Urinary bladder (tissue), 4 donors: ENCODE measurements around the gene LPCAT1. TPM values are rescaled to one million over a fixed set of nuclear protein-coding genes. Genes with fewer than 3 reads are reported as not detected.

Experiments
- DNase-seq: peaks from one replicate; pipeline ENCODE4 v3.0.0-alpha.2; 2015; ENCODE audit errors: extremely low spot score
- H3K27ac ChIP-seq: one replicate; pipeline ENCODE4 v1.5.1; 2013; ENCODE audit warnings: low read depth, mild to moderate bottlenecking, moderate library complexity
- H3K36me3 ChIP-seq: one replicate; pipeline ENCODE4 v1.6.1; 2013; ENCODE audit warnings: mild to moderate bottlenecking, moderate library complexity; ENCODE audit not compliant: insufficient read depth
- H3K4me1 ChIP-seq: one replicate; pipeline ENCODE4 v1.6.1; 2013; ENCODE audit warnings: mild to moderate bottlenecking, moderate library complexity; ENCODE audit not compliant: insufficient read depth
- H3K4me3 ChIP-seq: one replicate; pipeline ENCODE4 v1.5.1; 2013; ENCODE audit warnings: low read depth, low read length
- WGBS: extraction: QIAGEN DNeasy Blood & Tissue Kit; methylation state at CpG from one replicate; pipeline ENCODE4 v1.1.7; 2013; 5-methylcytosine and 5-hydroxymethylcytosine counted together
- polyA plus RNA-seq: library from polyadenylated mRNA; stranded (reverse); fragments of 200-250 nt; gene quantifications from one replicate; pipeline ENCODE4 v1.2.3, GENCODE V29; 2013
- total RNA-seq: library from RNA; depleted of rRNA; stranded (reverse); fragments of >200 nt; gene quantifications from one replicate; pipeline ENCODE4 v1.2.3, GENCODE V29; 2014
- donor health status: healthy with polysubstance abuse.
- donor health status: healthy.

The LPCAT1 gene
- total and polyA plus RNA-seq, 2 donors = 31.4 to 32.9 TPM

DNA sequence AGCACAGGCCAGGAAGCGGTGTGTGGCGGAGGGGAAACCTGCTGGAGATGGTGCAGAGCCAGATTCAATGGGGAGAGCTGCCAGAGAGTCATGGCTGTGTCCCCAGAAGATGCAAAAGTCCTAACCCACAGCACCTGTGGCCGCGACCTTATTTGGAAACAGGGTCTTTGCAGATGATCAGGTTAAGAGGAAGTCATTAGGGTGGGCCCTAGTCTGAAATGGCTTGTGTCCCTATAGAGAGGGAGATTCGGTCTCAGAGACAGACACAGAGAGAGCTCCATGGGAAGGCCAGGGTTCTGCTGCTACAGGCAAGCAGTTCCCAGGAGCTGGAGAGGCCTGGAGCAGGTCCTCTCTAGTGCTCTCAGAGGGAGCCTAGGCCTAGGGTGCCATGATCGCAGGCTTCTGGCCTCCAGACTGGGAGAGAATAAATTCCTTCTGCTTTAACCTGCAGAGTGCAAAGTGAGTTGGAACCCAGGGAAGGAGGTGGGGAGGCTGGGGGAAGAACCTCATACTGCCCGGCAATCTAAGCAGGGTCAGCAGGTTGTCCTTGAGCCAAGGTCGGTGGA, 1.9 kb upstream of the LPCAT1 start:
- 97% methylated on average over 8 of the region's 8 CpGs for WGBS
- no peaks in the 10 kb centered on the region for H3K36me3 ChIP-seq
- no peak for DNase-seq
- H3K4me1 ChIP-seq = no peaks in the 10 kb centered on the region
- H3K27ac ChIP-seq = no peak overlapping the region
- no peak overlapping the region for H3K4me3 ChIP-seq

DNA sequence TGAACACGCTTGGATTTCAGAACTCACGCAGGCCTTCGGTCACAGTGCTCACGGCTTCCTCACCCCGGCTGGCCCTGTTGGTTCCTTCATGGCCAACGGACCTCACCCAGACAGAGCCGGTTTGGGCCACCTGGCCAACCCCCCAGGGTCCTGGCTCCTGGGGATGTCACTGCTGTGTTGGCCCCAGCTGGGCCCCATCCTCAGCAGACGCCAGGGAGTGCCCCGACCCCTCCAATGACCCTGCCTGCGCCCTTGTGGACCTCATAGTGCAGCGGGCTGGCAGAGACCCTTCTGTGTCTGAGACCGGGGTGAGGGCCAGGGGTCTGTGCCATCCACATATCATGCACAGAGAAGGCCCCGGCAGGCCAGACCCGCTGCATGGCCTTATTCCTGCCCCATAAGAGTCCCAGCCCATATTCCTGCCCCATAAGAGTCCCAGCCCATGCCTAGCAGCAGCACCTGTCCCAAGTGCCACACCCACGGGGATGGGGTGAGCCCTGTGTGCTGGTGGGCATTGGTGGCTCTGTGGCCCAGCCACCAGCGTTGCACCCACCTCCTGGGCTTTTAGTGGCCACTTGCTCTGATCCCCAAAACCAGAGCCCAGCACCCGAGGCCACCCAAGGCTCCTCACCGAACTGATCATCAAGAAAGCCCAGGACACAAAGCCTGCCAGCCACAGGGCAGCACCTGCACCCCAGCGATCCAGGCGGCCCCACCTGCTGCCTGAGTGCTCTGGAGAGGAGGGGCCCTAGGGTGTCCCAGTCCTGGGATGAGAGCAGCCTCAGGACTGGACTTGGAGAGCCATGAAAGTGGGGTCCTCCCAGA, 1.3 kb upstream of the LPCAT1 start:
- no peaks in the 10 kb centered on the region for H3K36me3 ChIP-seq
- no peak for DNase-seq
- no peaks in the 10 kb centered on the region for H3K4me1 ChIP-seq
- H3K27ac ChIP-seq = no peak overlapping the region
- WGBS = 94% methylated on average over 20 of the region's 20 CpGs
- no peak overlapping the region for H3K4me3 ChIP-seq

DNA sequence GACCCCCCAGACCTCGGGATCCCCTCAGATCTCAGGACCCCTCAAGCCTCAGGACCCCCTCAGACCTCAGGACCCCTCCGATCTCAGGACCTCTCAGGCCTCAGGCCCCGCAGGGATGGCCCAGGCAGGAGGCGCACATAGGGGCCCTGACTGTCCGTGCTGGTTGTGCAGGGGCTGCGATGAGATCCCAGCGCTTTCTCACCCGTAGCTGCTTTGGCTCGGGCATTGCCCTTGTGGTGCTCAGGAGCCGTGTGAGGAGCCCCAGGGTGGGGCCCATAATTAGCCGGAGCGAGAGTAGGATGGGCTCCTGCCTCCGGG, 680 bp upstream of the LPCAT1 start:
- no peaks in the 10 kb centered on the region for H3K36me3 ChIP-seq
- H3K4me1 ChIP-seq = no peaks in the 10 kb centered on the region
- no peak overlapping the region for H3K27ac ChIP-seq
- no peak for DNase-seq
- peak overlapping the region; percentile 96 for H3K4me3 ChIP-seq
- WGBS = 76% methylated on average over 13 of the region's 13 CpGs

DNA sequence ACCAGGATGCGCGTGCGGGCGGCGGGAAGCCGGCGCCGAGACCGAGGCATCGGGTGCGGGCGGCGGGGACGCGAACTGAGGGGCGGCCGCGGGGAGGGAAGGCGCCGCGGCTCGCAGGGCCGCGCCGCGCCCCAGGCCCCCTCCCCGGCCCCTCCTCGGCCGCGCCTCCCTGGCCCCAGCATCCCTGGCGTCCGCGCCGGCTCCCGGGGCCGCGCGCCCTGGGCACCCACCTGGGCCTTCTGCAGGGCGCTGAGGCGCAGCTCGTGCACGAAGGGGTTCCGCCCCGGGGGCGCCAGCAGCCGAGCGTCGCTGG, 324 bp downstream of the LPCAT1 start:
- Histone ChIP-seq H3K36me3 (no peaks in the 10 kb centered on the region), H3K27ac (no peak overlapping the region), H3K4me3 (peak overlapping the region; percentile 96), H3K4me1 (no peaks in the 10 kb centered on the region)
- DNase-seq = no peak
- under 1% methylated on average over 34 of the region's 48 CpGs for WGBS

- Histone ChIP-seq H3K36me3 (no peaks in the 10 kb centered on the region), H3K27ac (no peak overlapping the region), H3K4me1 (no peaks in the 10 kb centered on the region), H3K4me3 (peak overlapping the region; percentile 96)
- no peak for DNase-seq
- WGBS = 5% methylated on average over 63 of the region's 63 CpGs
These were observed 920 bp downstream of the LPCAT1 start for GRCh38 chr5:1522601-1523479.

- Histone ChIP-seq H3K4me3 (peak overlapping the region; percentile 96), H3K4me1 (no peaks in the 10 kb centered on the region), H3K27ac (no peak overlapping the region), H3K36me3 (no peaks in the 10 kb centered on the region)
- no peak for DNase-seq
- WGBS = 52% methylated on average over 28 of the region's 28 CpGs
These were observed 1.8 kb downstream of the LPCAT1 start for GRCh38 chr5:1521671-1522600.

DNA sequence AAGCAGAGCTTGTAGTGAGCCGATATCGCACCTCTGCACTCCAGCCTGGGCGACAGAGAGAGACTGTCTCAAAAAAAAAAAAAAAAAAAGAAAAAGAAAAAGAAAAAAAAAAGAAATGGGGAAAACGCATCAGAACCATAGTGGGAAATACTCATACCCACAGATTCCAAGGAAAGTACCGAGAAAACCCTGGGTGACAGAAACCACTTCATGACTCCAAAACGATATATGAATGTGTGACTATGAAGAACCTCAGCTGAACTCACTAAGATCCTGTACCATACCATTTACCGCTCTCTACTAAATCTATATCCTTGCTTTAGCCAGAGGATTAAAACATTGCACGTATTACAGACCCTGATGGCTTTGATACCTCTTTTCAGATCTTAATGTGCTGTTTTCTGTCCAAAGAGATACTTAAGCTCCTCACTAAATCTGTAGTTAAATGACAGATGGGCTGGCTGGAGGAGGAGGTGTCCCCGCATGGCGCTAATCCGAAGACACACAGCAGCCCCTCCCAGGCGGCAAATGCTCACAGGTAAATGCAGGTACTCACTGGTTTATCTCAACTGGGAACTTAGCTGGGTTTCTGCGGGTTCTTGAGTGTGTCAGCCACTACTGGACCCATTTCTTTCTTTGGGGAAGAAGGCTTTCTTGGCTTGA, 2.8 kb downstream of the LPCAT1 start:
- no peak for DNase-seq
- Histone ChIP-seq H3K27ac (no peak overlapping the region), H3K36me3 (no peaks in the 10 kb centered on the region), H3K4me3 (no peak overlapping the region), H3K4me1 (no peaks in the 10 kb centered on the region)
- 96% methylated on average over 13 of the region's 13 CpGs for WGBS

DNA sequence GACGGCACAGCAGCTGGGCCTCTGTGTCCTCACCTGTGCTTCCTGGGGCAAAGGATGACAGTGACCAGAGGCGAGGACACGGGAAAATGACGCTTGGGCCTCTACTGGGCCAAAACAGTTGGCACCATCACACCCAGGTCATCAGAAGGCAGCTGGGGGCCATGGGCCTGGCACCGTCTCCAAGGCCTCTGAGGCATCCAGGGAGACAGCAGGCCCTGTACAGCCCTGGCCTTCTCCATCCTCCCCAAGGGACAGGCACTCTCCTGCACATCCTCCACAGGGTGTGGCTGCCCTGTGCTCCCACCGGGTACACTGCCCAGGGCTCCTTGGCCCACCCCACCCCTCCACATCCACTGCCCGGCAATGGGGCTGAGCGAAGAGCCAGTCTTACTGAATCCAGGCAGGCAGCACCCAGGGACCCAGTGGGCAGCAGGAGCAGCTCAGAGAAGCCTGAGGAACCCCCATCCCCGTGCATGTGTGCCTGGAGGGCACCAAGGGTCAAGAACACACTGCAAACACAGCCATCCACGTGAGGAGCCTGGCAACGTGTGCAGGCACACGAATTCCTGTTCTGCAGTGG, 4.0 kb downstream of the LPCAT1 start:
- no peaks in the 10 kb centered on the region for H3K4me1 ChIP-seq
- DNase-seq = no peak
- WGBS = 89% methylated on average over 12 of the region's 12 CpGs
- no peaks in the 10 kb centered on the region for H3K36me3 ChIP-seq
- H3K4me3 ChIP-seq = no peak overlapping the region
- H3K27ac ChIP-seq = no peak overlapping the region

DNA sequence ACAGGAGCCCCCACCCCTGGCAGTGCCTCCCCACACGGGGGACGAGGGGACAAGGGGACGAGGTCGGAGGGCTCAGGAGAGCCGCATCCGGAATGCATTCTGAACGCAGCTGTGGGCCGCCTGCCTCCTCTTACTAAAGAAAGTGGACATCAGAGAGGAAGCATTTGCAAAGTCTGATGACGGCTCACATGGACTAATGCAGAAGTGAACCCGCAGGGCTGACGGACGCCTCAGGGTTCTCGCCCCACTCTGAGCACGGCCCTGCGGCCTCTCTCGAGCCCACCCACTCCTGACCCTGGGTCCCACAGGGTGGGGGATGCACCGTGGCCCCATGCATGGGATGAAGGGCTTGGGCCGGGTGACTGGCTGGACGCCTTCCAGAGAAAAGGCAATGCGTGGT, 5.9 kb downstream of the LPCAT1 start:
- H3K27ac ChIP-seq = no peak overlapping the region
- no peak overlapping the region for H3K4me3 ChIP-seq
- no peak for DNase-seq
- 90% methylated on average over 20 of the region's 20 CpGs for whole genome bisulfite sequencing
- H3K4me1 ChIP-seq = no peaks in the 10 kb centered on the region
- H3K36me3 ChIP-seq = no peaks in the 10 kb centered on the region

GRCh38 chr5:1516615-1517601, 6.9 kb downstream of the LPCAT1 start:
- WGBS = 68% methylated on average over 19 of the region's 19 CpGs
- Histone ChIP-seq H3K4me1 (no peaks in the 10 kb centered on the region), H3K36me3 (no peaks in the 10 kb centered on the region), H3K4me3 (no peak overlapping the region), H3K27ac (peak overlapping the region; percentile 64)
- no peak for DNase-seq

GRCh38 chr5:1515921-1516571, 7.7 kb downstream of the LPCAT1 start:
- no peak for DNase-seq
- Histone ChIP-seq H3K4me1 (no peaks in the 10 kb centered on the region), H3K4me3 (no peak overlapping the region), H3K36me3 (no peaks in the 10 kb centered on the region), H3K27ac (no peak overlapping the region)
- 86% methylated on average over 8 of the region's 8 CpGs for WGBS
